Smooth muscle cell (in vitro differentiated cells): ENCODE data around the gene MYLK4. TPM values are rescaled to one million over a fixed set of nuclear protein-coding genes. Genes with fewer than 3 reads are reported as not detected.

ENCODE experiments used
- DNase-seq: peaks from one replicate; lab custom pipeline; 2025; ENCODE audit not compliant: unreplicated experiment; lab: John Stamatoyannopoulos, UW
- H2AFZ ChIP-seq: fragments of 200-600 bp; sonication (generic); 2 replicates; pipeline ENCODE4 v1.6.0; 2016; ENCODE audit warnings: antibody characterized with exemption, low read depth, mild to moderate bottlenecking
- H3F3A ChIP-seq: fragments of 200-600 bp; sonication (generic); 2 replicates; pipeline ENCODE4 v1.6.0; 2017; ENCODE audit warnings: antibody characterized with exemption, low read depth
- H3K27ac ChIP-seq: fragments of 200-600 bp; sonication (generic); 2 replicates; pipeline ENCODE4 v1.5.1; 2016; ENCODE audit warnings: low read depth, mild to moderate bottlenecking
- H3K27me3 ChIP-seq: fragments of 200-600 bp; sonication (generic); 2 replicates; pipeline ENCODE4 v1.6.1; 2016; ENCODE audit warnings: low read depth, mild to moderate bottlenecking
- H3K36me3 ChIP-seq: fragments of 200-600 bp; sonication (generic); 2 replicates; pipeline ENCODE4 v1.5.1; 2016; ENCODE audit warnings: low read depth
- H3K4me1 ChIP-seq: fragments of 200-600 bp; sonication (generic); 2 replicates; pipeline ENCODE4 v1.5.1; 2016; ENCODE audit warnings: low read depth
- H3K4me2 ChIP-seq: fragments of 200-600 bp; sonication (generic); 2 replicates; pipeline ENCODE4 v1.6.0; 2016; ENCODE audit warnings: mild to moderate bottlenecking
- H3K4me3 ChIP-seq: fragments of 200-600 bp; sonication (generic); 2 replicates; pipeline ENCODE4 v1.5.1; 2016; ENCODE audit warnings: mild to moderate bottlenecking
- H3K79me2 ChIP-seq: fragments of 200-600 bp; sonication (generic); 2 replicates; pipeline ENCODE4 v1.6.0; 2016; ENCODE audit warnings: low read depth, mild to moderate bottlenecking
- H3K9ac ChIP-seq: fragments of 200-600 bp; sonication (generic); 2 replicates; pipeline ENCODE4 v1.6.0; 2016; ENCODE audit warnings: low read depth
- H3K9me3 ChIP-seq: fragments of 200-600 bp; sonication (generic); replicated peaks from 2 replicates; pipeline ENCODE4 v1.5.1; 2016; ENCODE audit warnings: low read depth
- H4K20me1 ChIP-seq: fragments of 200-600 bp; sonication (generic); 2 replicates; pipeline ENCODE4 v1.6.0; 2016; ENCODE audit warnings: low read depth
- CTCF ChIP-seq: fragments of 200-600 bp; sonication (generic); IDR thresholded peaks from 2 replicates; pipeline ENCODE4 v1.5.1; 2017; ENCODE audit warnings: borderline replicate concordance, mild to moderate bottlenecking, antibody characterized with exemption; ENCODE audit not compliant: insufficient read depth, poor library complexity, severe bottlenecking
- WGBS: methylation state at CpG from one replicate; pipeline ENCODE4 v1.1.7; 2016; ENCODE audit warnings: low lambda C conversion rate; 5-methylcytosine and 5-hydroxymethylcytosine counted together
- polyA plus RNA-seq: library from polyadenylated mRNA; unstranded; fragments of >200 nt; fragmentation: Nextera tagmentation; extraction: Ambion mirVana; gene quantifications from 2 replicates; pipeline ENCODE4 v1.2.1, GENCODE V29; 2016
- total RNA-seq: library from RNA; depleted of rRNA; stranded (reverse); fragments of >200 nt; gene quantifications from 2 replicates; pipeline ENCODE4 v1.2.3, GENCODE V29; 2014

MYLK4 gene
- total and polyA plus RNA-seq, 2 experiments from 2014 or later, result 0.21 to 0.90 TPM

- Histone ChIP-seq H3K79me2 (peaks cover 2% of the 10 kb centered on the region), H3K9me3 (no peaks in the 10 kb centered on the region), H3K4me3 (no peak overlapping the region), H3K27me3 (no peaks in the 10 kb centered on the region), H3K27ac (no peak overlapping the region), H3K4me2 (no peak overlapping the region), H3K36me3 (no peaks in the 10 kb centered on the region), H3K4me1 (no peaks in the 10 kb centered on the region), H3K9ac (no peak overlapping the region), H2AFZ (no peak overlapping the region), H4K20me1 (no peaks in the 10 kb centered on the region), H3F3A (no peaks in the 10 kb centered on the region)
- 69% methylated on average over 3 of the region's 3 CpGs for WGBS
- no peak for TF ChIP-seq CTCF
- DNase-seq, result no peak
Measured at GRCh38 chr6:2797564-2798031, 46.9 kb upstream of the MYLK4 start.

GRCh38 chr6:2796861-2797260 lies 46.1 kb upstream of the MYLK4 start:
- Histone ChIP-seq H2AFZ (no peak overlapping the region), H3K36me3 (no peaks in the 10 kb centered on the region), H3K9me3 (no peaks in the 10 kb centered on the region), H3K9ac (no peak overlapping the region), H3K4me2 (no peak overlapping the region), H3K79me2 (peaks cover 2% of the 10 kb centered on the region), H3K4me3 (no peak overlapping the region), H3F3A (no peaks in the 10 kb centered on the region), H3K27me3 (no peaks in the 10 kb centered on the region), H3K27ac (no peak overlapping the region), H4K20me1 (no peaks in the 10 kb centered on the region), H3K4me1 (no peaks in the 10 kb centered on the region)
- 80% methylated on average over 6 of the region's 6 CpGs for WGBS
- TF ChIP-seq CTCF, result no peak
- DNase-seq, result no peak

GRCh38 chr6:2795956-2796355 lies 45.2 kb upstream of the MYLK4 start:
- Histone ChIP-seq H3K4me1 (no peaks in the 10 kb centered on the region), H2AFZ (no peak overlapping the region), H3K9ac (no peak overlapping the region), H4K20me1 (no peaks in the 10 kb centered on the region), H3K4me3 (no peak overlapping the region), H3K27ac (no peak overlapping the region), H3F3A (peaks cover under 1% of the 10 kb centered on the region), H3K9me3 (no peaks in the 10 kb centered on the region), H3K36me3 (no peaks in the 10 kb centered on the region), H3K27me3 (no peaks in the 10 kb centered on the region), H3K4me2 (no peak overlapping the region), H3K79me2 (peaks cover 2% of the 10 kb centered on the region)
- DNase-seq, result no peak
- 94% methylated on average over 16 of the region's 16 CpGs for WGBS
- no peak for TF ChIP-seq CTCF

- DNase-seq, result no peak
- H3K27me3 ChIP-seq, result no peaks in the 10 kb centered on the region
- no peaks in the 10 kb centered on the region for H3K4me1 ChIP-seq
- H3F3A ChIP-seq, result peaks cover 8% of the 10 kb centered on the region
- no peaks in the 10 kb centered on the region for H3K36me3 ChIP-seq
- no peak for TF ChIP-seq CTCF
- H2AFZ ChIP-seq, result no peak overlapping the region
- WGBS, result 95% methylated on average over 2 of the region's 2 CpGs
- H3K79me2 ChIP-seq, result peaks cover 2% of the 10 kb centered on the region
- no peak overlapping the region for H3K4me2 ChIP-seq
- no peak overlapping the region for H3K27ac ChIP-seq
- no peak overlapping the region for H3K4me3 ChIP-seq
- H4K20me1 ChIP-seq, result no peaks in the 10 kb centered on the region
- no peak overlapping the region for H3K9ac ChIP-seq
- no peaks in the 10 kb centered on the region for H3K9me3 ChIP-seq
Measured at GRCh38 chr6:2795162-2795561, 44.4 kb upstream of the MYLK4 start.
